K562 (cell line): ENCODE measurements around the gene MVD. TPM values are rescaled to one million over a fixed set of nuclear protein-coding genes. Genes with fewer than 3 reads are reported as not detected.

ENCODE experiments used
- ARHGAP35 ChIP-seq: fragments of 450-650 bp; IDR thresholded peaks from 2 replicates; pipeline ENCODE4 v1.6.1; 2018; ENCODE audit not compliant: partially characterized antibody
- CBFA2T3 ChIP-seq: fragments of 450-650 bp; IDR thresholded peaks from 2 replicates; pipeline ENCODE4 v1.6.1; 2017
- CC2D1A ChIP-seq: fragments of 450-650 bp; IDR thresholded peaks from 2 replicates; pipeline ENCODE4 v1.6.1; 2017; ENCODE audit warnings: mild to moderate bottlenecking
- CHD1 ChIP-seq: fragments of 200-600 bp; sonication (generic); IDR thresholded peaks from one replicate; pipeline ENCODE4 v1.6.1; 2012; ENCODE audit warnings: mild to moderate bottlenecking, moderate library complexity, low read length, inconsistent platforms
- ETV1 ChIP-seq: fragments of 450-650 bp; conservative IDR thresholded peaks from 2 replicates; pipeline ENCODE4 v1.6.1; 2016; ENCODE audit warnings: missing genetic modification characterization, control low read depth, low read depth, missing compliant biosample characterization
- FOXA1 ChIP-seq: fragments of 450-650 bp; IDR thresholded peaks from 2 replicates; pipeline ENCODE4 v1.6.1; 2016; ENCODE audit warnings: mild to moderate bottlenecking, borderline replicate concordance
- FOXJ2 ChIP-seq: fragments of 200-800 bp; sonication (Bioruptor generic); IDR thresholded peaks from 2 replicates; pipeline ENCODE4 v1.6.1; 2016; ENCODE audit warnings: missing genetic modification characterization, missing compliant biosample characterization
- HLTF ChIP-seq: fragments of 450-650 bp; IDR thresholded peaks from 2 replicates; pipeline ENCODE4 v1.6.1; 2016
- HMGXB4 ChIP-seq: sonication (generic); formaldehyde crosslinking; IDR thresholded peaks from 2 replicates; pipeline ENCODE4 v1.8.1; 2023; ENCODE audit warnings: mild to moderate bottlenecking, missing genetic modification reagents
- MYC ChIP-seq, 2 experiments: fragments of 250-450 bp in 1 of 2; sonication (Bioruptor Pico) in 1 of 2; IDR thresholded peaks; 2 replicates each; pipeline versions ENCODE4 v1.5.1 to v1.6.1; 2012 to 2021; ENCODE audit warnings: low read depth in 2 of 2, borderline replicate concordance in 1 of 2, improper control_type of control experiment in 1 of 2, low read length in 1 of 2, mild to moderate bottlenecking in 1 of 2, moderate library complexity in 1 of 2
- NFYB ChIP-seq: IDR thresholded peaks from 2 replicates; pipeline ENCODE4 v1.6.1; 2011; ENCODE audit warnings: mild to moderate bottlenecking, moderate library complexity; ENCODE audit not compliant: insufficient read length; ENCODE audit errors: extremely low read depth
- POLR2AphosphoS5 ChIP-seq: IDR thresholded peaks from 2 replicates; pipeline ENCODE4 v1.6.1; 2011; ENCODE audit warnings: mild to moderate bottlenecking, low read depth, low read length, moderate library complexity; ENCODE audit not compliant: control insufficient read depth, insufficient read depth
- U2AF1 ChIP-seq: fragments of 200-400 bp; formaldehyde crosslinking; optimal IDR thresholded peaks from 2 replicates; pipeline ENCODE3; 2017; ENCODE audit warnings: mild to moderate bottlenecking, low read depth, low read length, moderate library complexity
- ZFP30 ChIP-seq: fragments of 250-450 bp; sonication (Bioruptor Pico); IDR thresholded peaks from 2 replicates; pipeline ENCODE4 v1.8.0; 2022; ENCODE audit warnings: moderate library complexity, mild to moderate bottlenecking, inconsistent platforms, borderline replicate concordance
- ZNF212 ChIP-seq: fragments of 450-650 bp; formaldehyde crosslinking; IDR thresholded peaks from 2 replicates; pipeline ENCODE4 v1.4.0; 2020; ENCODE audit warnings: mild to moderate bottlenecking
- ZNF224 ChIP-seq: sonication (generic); formaldehyde crosslinking; IDR thresholded peaks from 2 replicates; pipeline ENCODE4 v1.8.0; 2022; ENCODE audit warnings: mild to moderate bottlenecking, missing genetic modification reagents
- ZNF263 ChIP-seq: sonication (generic); formaldehyde crosslinking; IDR thresholded peaks from 2 replicates; pipeline ENCODE4 v1.8.0; 2022; ENCODE audit warnings: mild to moderate bottlenecking, missing genetic modification reagents, borderline replicate concordance
- ZNF347 ChIP-seq: fragments of 450-650 bp; formaldehyde crosslinking; IDR thresholded peaks from 2 replicates; pipeline ENCODE4 v1.4.0; 2020; ENCODE audit warnings: low read depth, mild to moderate bottlenecking, moderate library complexity
- ZNF551 ChIP-seq: fragments of 250-450 bp; sonication (Bioruptor Pico); IDR thresholded peaks from 2 replicates; pipeline ENCODE4 v1.5.0; 2021; ENCODE audit warnings: mild to moderate bottlenecking, moderate library complexity
- ZNF785 ChIP-seq: fragments of 250-450 bp; sonication (Bioruptor Pico); IDR thresholded peaks from 2 replicates; pipeline ENCODE4 v1.4.0; 2020; ENCODE audit warnings: mild to moderate bottlenecking
- polyA plus RNA-seq, 8 experiments: library from polyadenylated mRNA; depleted of rRNA in 4 of 8; stranded (reverse) in 5 of 8; unstranded in 3 of 8; fragments of >200 nt; fragmentation: Nextera tagmentation in 2 of 8; fragmentation: Illumina TruSeq in 1 of 8; extraction: Ambion mirVana in 2 of 8; extraction: Trizol in 1 of 8; gene quantifications; 2 replicates each; pipeline versions ENCODE4 v1.2.1 to v1.2.3, GENCODE V29; 2011 to 2014; ENCODE audit warnings: inconsistent platforms in 1 of 8, missing spikeins in 1 of 8
- total RNA-seq, 7 experiments: library from RNA; depleted of rRNA in 6 of 7; stranded (reverse); fragments of >200 nt in 6 of 7; fragmentation: Illumina TruSeq in 2 of 7; extraction: Trizol in 2 of 7; gene quantifications; 2 replicates each; pipeline versions ENCODE4 v1.2.1 to v1.2.3, GENCODE V29; 2011 to 2021; ENCODE audit warnings: low replicate concordance in 1 of 7
- TF ChIP-seq, protein P1 (sequence below), 2 experiments: fragments of 450-650 bp in 1 of 2; sonication (generic) in 1 of 2; formaldehyde crosslinking; conservative IDR thresholded peaks; 2 replicates each; pipeline versions ENCODE4 v1.4.0 to v1.8.1; 2020 to 2022; ENCODE audit warnings: mild to moderate bottlenecking in 1 of 2, missing genetic modification reagents in 1 of 2

The MVD gene
- total and polyA plus RNA-seq, 9 of the 15 experiments (the other 6 are each of a cell fraction or from before 2014, with no cell fraction given), result 12.2 to 141 (median 45.3) TPM

- TF ChIP-seq ZFP30 (CRISPR knock-in tag) (no peak), ETV1 (tag) (no peak), HMGXB4 (CRISPR knock-in tag) (no peak; the same call in 1 of the 2 replicates), CBFA2T3 (no peak), NFYB (no peak), ZNF347 (CRISPR knock-in tag) (no peak), FOXJ2 (no peak), MYC (IDR thresholded peaks at IDR 0.05; ENCODE audit: low read depth, low read length) (peak; percentile 81; the same call in 1 of the 2 replicates), MYC (CRISPR knock-in tag; IDR thresholded peaks at IDR 0.05; ENCODE audit: borderline replicate concordance, low read depth) (0 out of 2 replicates have a peak, but pooled peaks have one; percentile 63), CHD1 (peak; percentile 30), HLTF (no peak), ZNF785 (CRISPR knock-in tag) (no peak), ZNF551 (CRISPR knock-in tag) (no peak), ZNF224 (CRISPR knock-in tag) (no peak), ARHGAP35 (no peak), FOXA1 (no peak), U2AF1 (no peak), ZNF212 (CRISPR knock-in tag) (no peak), ZNF263 (0 out of 2 replicates have a peak, but pooled peaks have one; percentile 45), POLR2AphosphoS5 (peak; percentile 76), CC2D1A (no peak)
- TF ChIP-seq, protein P1, sequence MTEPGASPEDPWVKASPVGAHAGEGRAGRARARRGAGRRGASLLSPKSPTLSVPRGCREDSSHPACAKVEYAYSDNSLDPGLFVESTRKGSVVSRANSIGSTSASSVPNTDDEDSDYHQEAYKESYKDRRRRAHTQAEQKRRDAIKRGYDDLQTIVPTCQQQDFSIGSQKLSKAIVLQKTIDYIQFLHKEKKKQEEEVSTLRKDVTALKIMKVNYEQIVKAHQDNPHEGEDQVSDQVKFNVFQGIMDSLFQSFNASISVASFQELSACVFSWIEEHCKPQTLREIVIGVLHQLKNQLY (CRISPR knock-in tag; conservative IDR thresholded peaks at IDR 0.05), result peak in 1 of 2 experiments; percentile 52; a peak in 1 of 4 replicates
Measured at GRCh38 chr16:88650749-88651275, 12.1 kb downstream of the MVD start, which contains the start of gene CYBA (continued).
